GM18951 (cell line): Measurements from ENCODE around the gene ARSI.

ENCODE experiments used
- POLR2A ChIP-seq: IDR thresholded peaks from 4 replicates; pipeline ENCODE4 v1.6.1; 2011; ENCODE audit warnings: mild to moderate bottlenecking; ENCODE audit not compliant: insufficient read length, insufficient read depth; ENCODE audit errors: extremely low read depth
- in situ Hi-C: fragments of 300-500 bp; cut with MboI; formaldehyde crosslinking; loops from one replicate; pipeline ENCODE4 v1.12.0; 2022; ENCODE audit warnings: low sequenced_read_pairs, mixed read lengths, inconsistent platforms; ENCODE audit not compliant: unreplicated experiment

ARSI gene

GRCh38 chr5:150339165-150339564, 36.5 kb upstream of the ARSI start:
- in situ Hi-C loops, result no loop called here
- TF ChIP-seq POLR2A, result no peak

GRCh38 chr5:150338546-150338945, 35.8 kb upstream of the ARSI start:
- in situ Hi-C loops, result no loop called here
- no peak for TF ChIP-seq POLR2A

GRCh38 chr5:150335778-150336177, 33.1 kb upstream of the ARSI start:
- in situ Hi-C loops, result no loop called here
- TF ChIP-seq POLR2A, result no peak

- in situ Hi-C loops, result no loop called here
- no peak for TF ChIP-seq POLR2A
Measured at GRCh38 chr5:150333400-150333799, 30.7 kb upstream of the ARSI start.

GRCh38 chr5:150329881-150330876, 27.5 kb upstream of the ARSI start:
- in situ Hi-C loops, result no loop called here
- no peak for TF ChIP-seq POLR2A

- in situ Hi-C loops, result no loop called here
- TF ChIP-seq POLR2A, result no peak
Measured at GRCh38 chr5:150329038-150329437, 26.3 kb upstream of the ARSI start.

GRCh38 chr5:150328515-150328914, 25.8 kb upstream of the ARSI start:
- in situ Hi-C loops, result no loop called here
- TF ChIP-seq POLR2A, result no peak

GRCh38 chr5:150327139-150327538, 24.4 kb upstream of the ARSI start:
- no peak for TF ChIP-seq POLR2A
- in situ Hi-C loops, result no loop called here

- in situ Hi-C loops, result no loop called here
- no peak for TF ChIP-seq POLR2A
Measured at GRCh38 chr5:150326707-150327106, 24.0 kb upstream of the ARSI start.

GRCh38 chr5:150325426-150325825, 22.7 kb upstream of the ARSI start:
- TF ChIP-seq POLR2A, result no peak
- in situ Hi-C loops, result no loop called here

GRCh38 chr5:150323819-150324218, 21.1 kb upstream of the ARSI start:
- no peak for TF ChIP-seq POLR2A
- in situ Hi-C loops, result no loop called here

GRCh38 chr5:150323092-150323491, 20.4 kb upstream of the ARSI start:
- in situ Hi-C loops, result no loop called here
- TF ChIP-seq POLR2A, result no peak

GRCh38 chr5:150322202-150322601, 19.5 kb upstream of the ARSI start:
- no peak for TF ChIP-seq POLR2A
- in situ Hi-C loops, result no loop called here

- TF ChIP-seq POLR2A, result no peak
- in situ Hi-C loops, result no loop called here
Measured at GRCh38 chr5:150321784-150322183, 19.1 kb upstream of the ARSI start.
